HG03103 (cell line): Measurements from ENCODE around the gene FBLN2.

Experiments
- ATAC-seq: cut with Tn5 transposase; IDR thresholded peaks from one replicate; pipeline ENCODE4 v1.9.1; 2021; ENCODE audit warnings: low read depth; ENCODE audit not compliant: unreplicated experiment

FBLN2 gene

DNA sequence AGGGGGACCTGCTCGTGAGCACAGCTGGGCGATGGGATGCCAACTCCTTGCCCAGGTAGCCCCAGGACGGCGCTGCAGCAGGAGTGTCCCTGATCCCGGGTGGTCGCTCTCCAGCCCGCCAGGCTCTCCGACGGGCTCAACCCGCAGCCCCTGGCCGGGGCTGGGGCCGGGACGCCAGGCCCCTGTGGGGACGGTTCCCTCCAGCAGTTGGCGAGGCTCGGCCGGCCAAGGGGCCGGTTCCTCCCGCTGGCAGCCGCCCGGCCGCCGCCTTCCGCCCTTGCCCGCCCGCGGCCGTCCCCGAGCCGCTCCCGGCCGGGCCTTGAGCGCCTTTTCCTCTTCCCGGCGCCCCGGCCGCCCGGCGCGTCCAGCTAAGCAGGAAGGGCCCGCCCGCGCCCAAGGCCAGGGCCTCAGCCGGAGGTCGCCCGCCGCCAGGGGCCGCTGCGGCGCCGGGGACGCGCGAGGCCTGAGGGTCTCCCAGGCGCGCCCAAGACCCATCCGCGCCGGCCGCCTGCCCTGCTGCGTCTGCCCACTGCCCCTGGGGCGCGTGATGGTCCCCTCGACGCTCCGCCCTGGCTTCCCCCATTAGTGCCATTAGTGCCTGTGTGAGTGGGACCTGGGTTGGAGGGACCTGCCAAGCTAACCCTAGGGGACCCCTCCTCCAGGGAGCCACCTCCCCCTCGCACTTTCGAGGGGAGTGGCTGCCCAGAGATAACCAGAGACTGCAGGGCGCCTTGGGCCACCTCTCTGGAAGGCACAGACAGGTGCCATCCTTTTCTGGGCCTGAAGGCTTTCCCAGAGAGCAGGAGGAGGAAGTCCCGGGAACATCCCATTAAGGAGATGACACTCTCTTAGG lies 106.4 kb downstream of the FBLN2 start:
- no peak for ATAC-seq

GRCh38 chr3:13656584-13657301 lies 107.8 kb downstream of the FBLN2 start:
- ATAC-seq, result no peak

DNA sequence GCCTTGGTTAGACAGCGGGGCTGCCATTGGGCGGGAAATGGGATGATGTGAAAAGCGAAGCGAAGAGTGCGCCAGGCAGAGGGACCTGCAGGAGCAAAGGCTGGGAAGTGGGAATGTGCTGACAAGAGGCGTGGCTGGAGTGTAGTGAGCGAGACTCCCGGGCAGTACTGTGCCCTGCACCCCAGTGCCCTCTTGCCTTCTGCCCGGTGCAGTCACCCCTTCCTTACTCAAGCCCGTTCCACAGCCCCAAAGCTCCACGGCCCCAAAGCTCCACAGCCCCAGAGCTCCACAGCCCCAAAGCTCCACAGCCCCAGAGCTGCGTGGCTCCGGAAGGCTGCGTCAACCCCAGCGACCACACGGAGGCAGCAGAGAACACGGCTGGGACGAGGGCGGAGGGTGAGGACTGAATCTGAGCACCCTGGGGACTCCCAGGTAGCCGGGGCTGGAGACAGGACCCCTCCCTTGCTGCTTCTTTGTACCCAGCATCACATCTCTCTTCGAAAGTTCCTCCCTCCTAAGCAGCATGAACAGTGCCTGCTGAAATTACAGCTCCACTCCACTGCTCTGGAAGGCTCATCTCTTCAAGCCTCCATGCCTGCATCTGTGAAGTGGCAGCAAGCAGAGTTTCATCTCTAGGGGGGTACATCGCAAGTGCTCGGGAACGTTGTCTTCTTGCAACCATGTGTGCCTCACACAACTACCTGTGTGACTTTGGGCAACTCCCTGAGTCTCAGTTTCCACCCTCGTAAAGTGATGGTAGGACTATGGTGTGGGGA lies 108.9 kb downstream of the FBLN2 start:
- ATAC-seq, result no peak

DNA sequence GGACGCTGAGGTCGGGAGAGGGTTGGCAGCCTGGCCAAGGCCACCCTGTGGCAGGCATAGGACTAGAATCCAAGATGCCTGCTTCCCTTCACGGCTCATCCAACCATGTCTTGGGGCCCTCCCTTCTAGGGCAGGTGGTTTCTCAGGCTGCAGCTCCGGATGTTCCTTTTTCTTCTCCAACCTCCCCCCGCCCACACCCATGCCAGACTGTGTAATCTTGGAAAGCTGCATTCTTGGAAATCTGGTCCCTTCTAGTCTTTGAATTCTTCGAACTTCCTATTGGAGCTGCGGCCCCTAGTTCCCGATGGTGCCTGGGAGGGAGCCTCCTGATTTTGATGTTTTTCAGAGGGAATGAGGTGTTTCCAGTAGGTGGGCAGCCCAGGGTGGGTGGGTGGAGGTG lies 109.8 kb downstream of the FBLN2 start:
- ATAC-seq, result no peak

- ATAC-seq, result no peak
These were observed 110.5 kb downstream of the FBLN2 start for GRCh38 chr3:13659221-13659969.

DNA sequence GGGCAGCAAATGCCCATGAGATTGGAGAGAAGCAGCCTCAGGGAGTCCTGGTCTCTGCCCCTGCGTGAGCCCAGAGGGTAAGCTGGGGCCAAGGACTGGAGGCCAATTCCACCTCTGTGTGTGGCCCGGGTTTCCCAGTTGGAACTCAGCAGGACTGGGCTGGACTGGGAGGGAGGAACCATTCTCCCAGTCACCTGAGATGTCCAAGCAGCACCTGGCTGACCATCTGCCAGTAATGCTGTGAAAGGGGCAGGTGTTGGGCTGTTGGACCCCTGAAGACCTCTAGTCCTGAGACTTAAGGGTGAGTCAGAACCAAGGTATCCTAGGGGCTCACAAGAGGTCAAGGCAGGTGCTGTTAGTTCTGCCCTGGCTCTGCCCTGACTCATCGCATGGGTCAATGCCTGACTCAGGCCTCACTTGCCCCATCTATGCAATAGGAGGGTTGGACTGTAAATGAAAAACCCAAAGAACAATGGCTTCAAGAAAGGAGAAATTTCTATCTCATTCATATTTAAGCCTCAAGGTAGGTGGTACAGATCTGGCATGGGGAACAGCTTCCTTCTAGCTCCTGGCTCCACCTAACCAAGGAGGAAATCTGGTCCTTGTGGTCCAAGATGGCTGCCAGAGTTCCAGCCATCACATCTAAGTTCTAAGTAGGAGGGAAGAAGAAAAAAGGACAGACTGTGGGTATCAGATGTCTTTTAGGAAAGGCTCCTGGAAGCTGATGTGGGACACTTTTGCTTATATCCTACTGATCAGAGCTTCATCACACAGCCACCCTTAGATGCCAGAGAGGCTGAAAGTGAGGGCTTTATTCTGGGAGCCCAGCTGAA lies 111.3 kb downstream of the FBLN2 start:
- no peak for ATAC-seq

DNA sequence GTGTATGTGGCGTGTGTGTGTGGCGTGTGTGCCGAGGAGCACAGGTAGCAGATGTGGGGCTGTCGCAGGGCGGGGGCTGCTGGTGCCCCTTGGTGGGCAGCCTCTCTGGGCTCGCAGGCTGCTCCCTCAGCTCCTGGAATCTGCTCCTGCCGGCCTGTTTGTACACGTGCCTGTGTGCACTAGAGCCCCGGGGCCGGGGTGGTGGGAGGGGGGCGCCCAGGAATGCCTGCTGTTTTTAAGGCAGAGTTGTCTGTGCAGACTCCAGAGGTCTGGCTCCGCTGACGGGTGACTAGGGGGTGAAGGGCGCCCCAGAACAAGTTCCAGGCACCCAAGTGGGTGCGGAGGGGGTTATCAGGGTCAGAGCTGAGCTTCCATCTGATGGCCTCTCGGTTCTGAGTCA lies 112.2 kb downstream of the FBLN2 start:
- ATAC-seq, result no peak

- no peak for ATAC-seq
These were observed 113.4 kb downstream of the FBLN2 start for GRCh38 chr3:13662238-13662847.

GRCh38 chr3:13663781-13664535 lies 115.0 kb downstream of the FBLN2 start:
- no peak for ATAC-seq

DNA sequence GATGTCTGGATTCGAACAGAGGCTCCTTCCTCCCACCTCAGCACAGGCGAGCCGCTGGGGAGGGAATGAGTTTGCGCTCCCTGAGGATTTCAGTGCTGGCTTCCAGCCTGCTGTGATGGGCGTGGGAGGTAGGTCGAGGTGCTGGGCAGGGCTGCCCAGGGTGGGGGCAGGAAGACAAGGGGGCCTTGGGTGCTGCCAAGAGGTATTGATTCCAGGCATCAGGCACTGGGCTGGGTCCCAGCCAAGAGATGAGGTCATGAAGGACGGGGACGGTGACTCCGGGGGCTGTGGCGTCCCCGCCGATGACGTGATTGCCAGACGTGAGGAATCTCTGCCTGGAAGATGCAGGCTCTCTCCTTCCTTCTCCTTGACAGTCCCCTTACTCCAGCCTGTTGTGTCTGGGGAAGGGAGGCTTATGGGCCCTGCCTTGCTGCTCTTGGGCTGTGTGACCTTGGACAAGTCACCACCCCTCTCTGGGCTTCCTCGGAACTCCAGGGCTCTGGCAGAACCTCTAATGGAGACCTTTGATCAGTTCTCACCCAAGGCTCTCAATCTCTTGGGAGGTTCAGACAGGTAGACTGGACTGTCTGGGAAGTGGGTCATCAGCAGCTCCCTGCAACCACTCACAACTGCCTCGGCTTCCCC lies 116.8 kb downstream of the FBLN2 start:
- ATAC-seq, result no peak

DNA sequence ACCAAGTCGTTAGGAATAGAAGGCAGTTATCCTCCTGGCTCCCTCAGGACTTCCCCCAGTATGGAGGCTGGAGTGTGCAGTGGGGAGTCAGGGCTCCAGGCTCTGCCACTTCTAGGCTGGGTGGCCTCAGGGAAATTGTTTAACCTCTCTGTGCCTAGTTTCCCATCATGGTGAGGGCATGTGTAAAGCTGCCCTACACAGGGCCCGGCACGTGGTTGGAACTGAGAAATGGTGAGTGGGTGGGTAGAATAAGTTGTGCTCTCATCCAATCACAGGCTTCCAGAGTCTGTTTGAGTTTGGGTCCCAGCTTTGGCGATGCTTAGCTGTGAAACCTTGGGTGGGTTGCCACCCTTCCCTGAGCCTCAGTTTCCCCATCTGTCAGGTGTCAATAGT lies 117.3 kb downstream of the FBLN2 start:
- ATAC-seq, result no peak

DNA sequence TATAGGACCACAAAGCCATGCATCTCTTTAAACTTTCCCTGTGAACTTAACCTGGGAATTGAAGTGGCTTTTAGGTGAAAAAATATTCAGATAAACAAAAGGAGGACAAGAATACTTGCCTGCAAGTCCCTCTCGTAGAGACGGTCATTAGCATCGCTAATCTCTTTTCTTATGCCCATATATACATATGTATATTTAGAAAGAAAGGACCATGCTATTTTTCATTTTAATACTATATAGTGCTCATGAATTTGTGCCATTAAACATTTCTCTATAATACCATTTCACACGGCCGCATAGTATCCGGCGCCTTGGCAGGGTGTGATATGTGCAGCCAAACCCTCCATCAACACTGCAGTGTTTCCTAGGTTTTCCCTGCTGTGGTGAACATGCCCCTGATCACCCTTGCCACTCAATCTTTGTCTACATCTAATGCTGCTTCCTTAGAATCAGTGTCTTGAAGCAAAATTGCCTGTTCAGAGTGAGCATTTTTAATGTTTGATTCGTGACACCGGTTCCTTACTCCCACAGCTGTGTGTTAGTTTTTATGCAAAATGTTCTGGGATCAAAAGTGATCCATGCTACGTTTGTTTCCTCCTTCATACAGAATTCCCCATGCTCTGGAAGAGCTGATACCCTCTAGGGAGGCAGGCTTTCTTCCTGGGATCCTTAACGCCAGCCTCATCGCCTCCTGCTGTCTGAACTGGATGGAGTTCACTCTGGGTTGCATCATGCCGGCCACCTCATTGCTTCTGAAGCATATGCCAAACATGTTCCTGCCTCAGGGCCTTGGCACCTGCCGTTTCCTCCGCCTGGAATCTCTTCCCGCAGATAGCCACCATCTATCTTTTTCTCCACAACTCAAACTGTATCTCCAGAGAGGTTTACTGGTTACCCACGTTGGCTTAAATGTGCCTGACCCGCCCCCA lies 118.1 kb downstream of the FBLN2 start:
- ATAC-seq, result no peak

GRCh38 chr3:13668136-13668535 lies 119.2 kb downstream of the FBLN2 start:
- no peak for ATAC-seq

DNA sequence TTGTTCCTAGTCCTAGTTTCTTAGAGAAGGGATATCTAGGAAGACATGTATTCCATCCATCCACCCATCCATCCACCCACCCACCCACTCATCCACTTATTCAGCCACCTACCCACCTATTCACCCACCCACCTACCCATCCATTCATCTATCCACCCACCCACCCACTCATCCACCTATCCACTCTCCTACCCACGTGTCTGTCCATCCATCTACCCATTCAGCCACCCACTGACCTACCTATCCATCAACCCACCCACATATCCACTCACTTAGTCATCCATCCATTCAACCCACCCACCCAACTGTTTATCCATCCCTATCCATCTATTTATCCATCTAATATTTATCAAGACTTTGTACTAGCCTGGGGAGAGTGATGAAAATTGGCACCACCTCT lies 120.5 kb downstream of the FBLN2 start:
- no peak for ATAC-seq

DNA sequence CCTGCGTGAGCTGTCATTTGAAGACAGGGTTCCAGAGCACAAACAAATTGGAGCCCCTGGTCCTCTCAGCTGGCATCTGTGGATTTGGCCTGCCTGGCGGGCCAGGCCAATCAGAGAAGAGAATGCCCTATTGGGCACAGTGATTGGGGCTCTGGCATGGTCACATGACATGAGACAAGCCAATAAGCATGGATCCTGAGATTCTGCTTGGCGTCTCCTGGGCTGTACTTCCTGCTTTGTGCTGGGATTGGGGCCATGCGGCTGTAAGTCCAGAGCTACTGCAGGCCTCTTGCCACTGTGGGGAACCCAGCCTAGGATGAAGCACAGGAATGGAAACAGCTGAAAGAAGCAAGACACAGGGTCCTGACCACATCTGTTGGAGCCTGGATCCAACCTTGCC lies 121.4 kb downstream of the FBLN2 start:
- ATAC-seq, result no peak

DNA sequence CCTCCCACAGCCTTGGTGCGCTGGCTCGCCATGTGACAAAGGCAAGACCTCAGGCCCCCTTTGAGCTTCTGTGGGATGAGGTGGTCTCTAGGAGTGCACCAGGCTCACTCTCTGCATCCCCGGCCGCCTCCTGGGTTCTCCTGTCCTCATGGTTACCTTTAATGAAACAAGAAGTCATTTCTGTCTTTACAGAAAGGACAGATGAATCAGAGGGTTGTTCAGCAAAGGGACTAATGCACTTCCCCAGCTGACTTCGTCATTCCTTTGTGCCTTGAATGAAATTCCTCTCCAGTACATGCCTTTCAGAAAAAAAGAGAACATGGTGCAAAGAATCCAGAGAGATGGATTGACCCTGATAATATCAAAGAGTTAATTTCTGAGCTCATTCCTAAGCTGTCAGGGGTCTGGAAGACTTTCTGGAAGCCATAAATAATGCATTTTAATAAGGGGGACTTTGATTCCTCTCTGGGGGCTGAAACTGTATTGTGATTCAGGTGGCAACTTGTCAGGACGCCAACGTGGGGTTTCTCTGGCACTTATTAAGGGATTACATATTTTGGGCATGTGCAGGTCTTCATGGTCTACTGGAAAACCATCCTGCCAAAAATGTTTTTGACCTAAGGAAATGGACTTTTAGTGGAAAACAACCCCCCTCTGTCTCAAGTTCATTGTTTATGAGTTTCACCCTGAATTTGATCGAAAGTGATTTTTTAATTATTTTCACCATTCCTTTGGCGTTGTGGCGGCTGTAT lies 122.7 kb downstream of the FBLN2 start:
- no peak for ATAC-seq
